H1 (cell line): ENCODE measurements around the gene YIF1A. TPM values are rescaled to one million over a fixed set of nuclear protein-coding genes. Genes with fewer than 3 reads are reported as not detected.
A peak's percentile ranks its signal among the peaks of the same experiment; 100 is the strongest.

Source experiments
- CTCF ChIA-PET: fragments of 300-600 bp; sonication (Branson Sonifier 250); formaldehyde crosslinking; loops from one replicate; lab custom pipeline; 2021; ENCODE audit not compliant: partially characterized antibody; lab: Charles Lee
- POLR2A ChIA-PET: fragments of 300-600 bp; sonication (Branson Sonifier 250); formaldehyde crosslinking; loops from one replicate; lab custom pipeline; 2021; ENCODE audit warnings: inconsistent platforms; ENCODE audit not compliant: partially characterized antibody; lab: Charles Lee
- DNase-seq, 2 experiments: peaks; one replicate each; pipeline versions ENCODE4 v3.0.0 to v3.0.0-alpha.2; 2010 to 2022; ENCODE audit warnings: low spot score in 2 of 2, low read depth in 1 of 2, mixed read lengths in 1 of 2
- FAIRE-seq: peaks from 2 replicates; lab custom pipeline; 2011; peaks lifted over from hg19 to GRCh38; lab: Jason Lieb, UNC
- H2AFZ ChIP-seq: 2 replicates; pipeline ENCODE4 v1.8.1; 2012; ENCODE audit warnings: low read length, inconsistent platforms
- H2AK5ac ChIP-seq: 2 replicates; pipeline ENCODE4 v1.6.1; 2013; ENCODE audit warnings: low read depth, low read length
- H2BK120ac ChIP-seq: replicated peaks from 2 replicates; pipeline ENCODE3; 2013; ENCODE audit warnings: low read depth, low read length, inconsistent platforms
- H2BK12ac ChIP-seq: 2 replicates; pipeline ENCODE4 v1.6.1; 2013; ENCODE audit warnings: low read depth, low read length
- H2BK15ac ChIP-seq: 2 replicates; pipeline ENCODE4 v1.6.1; 2013; ENCODE audit warnings: low read length
- H2BK20ac ChIP-seq: 2 replicates; pipeline ENCODE4 v1.6.1; 2013; ENCODE audit warnings: low read length
- H2BK5ac ChIP-seq: 2 replicates; pipeline ENCODE4 v1.6.1; 2013; ENCODE audit warnings: low read depth, low read length
- H3K14ac ChIP-seq: 2 replicates; pipeline ENCODE4 v1.6.1; 2013; ENCODE audit warnings: inconsistent platforms; ENCODE audit not compliant: insufficient read length
- H3K18ac ChIP-seq: 2 replicates; pipeline ENCODE4 v1.6.1; 2013; ENCODE audit warnings: low read length; ENCODE audit errors: extremely low read depth
- H3K23ac ChIP-seq: 2 replicates; pipeline ENCODE4 v1.6.1; 2013; ENCODE audit warnings: inconsistent platforms; ENCODE audit not compliant: insufficient read length
- H3K23me2 ChIP-seq: 2 replicates; pipeline ENCODE4 v1.6.1; 2013; ENCODE audit warnings: low read depth, low read length
- H3K27ac ChIP-seq: 2 replicates; pipeline ENCODE4 v1.6.1; 2011; ENCODE audit warnings: low read depth, low read length, inconsistent platforms
- H3K27me3 ChIP-seq, 4 experiments: replicated peaks in 1 of 4; 1 replicate in 1 of 4; 2 replicates in 3 of 4; pipeline versions ENCODE4 v1.6.1 to v1.8.1; 2011 to 2013; ENCODE audit warnings: low read length in 3 of 4, mild to moderate bottlenecking in 3 of 4, inconsistent platforms in 2 of 4, mixed read lengths in 2 of 4, moderate library complexity in 1 of 4; ENCODE audit not compliant: control insufficient read depth in 3 of 4, insufficient read depth in 3 of 4; ENCODE audit errors: extremely low read depth in 1 of 4
- H3K36me3 ChIP-seq, 4 experiments: 2 replicates each; pipeline versions ENCODE4 v1.6.1 to v1.8.1; 2011 to 2013; ENCODE audit warnings: mild to moderate bottlenecking in 4 of 4, low read length in 3 of 4, moderate library complexity in 2 of 4, control low read depth in 1 of 4, inconsistent platforms in 1 of 4; ENCODE audit not compliant: insufficient read depth in 4 of 4, control insufficient read depth in 2 of 4
- H3K4ac ChIP-seq: replicated peaks from 2 replicates; pipeline ENCODE3; 2013; ENCODE audit warnings: low read length, low read depth, mixed read lengths, inconsistent platforms; ENCODE audit not compliant: insufficient read length
- H3K4me1 ChIP-seq, 4 experiments: replicated peaks in 1 of 4; 1 replicate in 1 of 4; 2 replicates in 3 of 4; pipeline versions ENCODE4 v1.6.1 to v1.8.1; 2011 to 2013; ENCODE audit warnings: low read length in 3 of 4, inconsistent platforms in 2 of 4, mixed read lengths in 1 of 4; ENCODE audit not compliant: insufficient read depth in 4 of 4, control insufficient read depth in 3 of 4
- H3K4me2 ChIP-seq, 2 experiments: 2 replicates each; pipeline versions ENCODE4 v1.6.1 to v1.8.1; 2011 to 2013; ENCODE audit warnings: low read depth in 2 of 2, low read length in 2 of 2, control low read depth in 1 of 2, inconsistent platforms in 1 of 2, mild to moderate bottlenecking in 1 of 2; ENCODE audit not compliant: insufficient read depth in 1 of 2
- H3K4me3 ChIP-seq, 4 experiments: fragments of 200-600, 300-600 bp in 1 of 4; sonication (generic), shearing (Covaris generic), sonication (Bioruptor Twin) in 1 of 4; 2 replicates each; pipeline versions ENCODE4 v1.5.1 to v1.8.1; 2011 to 2016; ENCODE audit warnings: low read length in 4 of 4, low read depth in 3 of 4, control low read depth in 2 of 4, inconsistent platforms in 2 of 4, mild to moderate bottlenecking in 2 of 4, mixed read lengths in 1 of 4, moderate library complexity in 1 of 4; ENCODE audit not compliant: insufficient read depth in 2 of 4; ENCODE audit errors: extremely low read depth in 1 of 4
- H3K56ac ChIP-seq: replicated peaks from 2 replicates; pipeline ENCODE3; 2013; ENCODE audit warnings: low read depth, mild to moderate bottlenecking, mixed read lengths, low read length, inconsistent platforms; ENCODE audit not compliant: insufficient read length
- H3K79me1 ChIP-seq: 2 replicates; pipeline ENCODE4 v1.6.1; 2013; ENCODE audit warnings: low read depth, low read length, control low read depth
- H3K79me2 ChIP-seq, 2 experiments: 2 replicates each; pipeline versions ENCODE4 v1.6.1 to v1.8.1; 2012 to 2013; ENCODE audit warnings: low read length in 2 of 2, mild to moderate bottlenecking in 2 of 2, inconsistent platforms in 1 of 2; ENCODE audit not compliant: insufficient read depth in 2 of 2, control insufficient read depth in 1 of 2
- H3K9ac ChIP-seq, 4 experiments: replicated peaks in 1 of 4; 1 replicate in 1 of 4; 2 replicates in 3 of 4; pipeline versions ENCODE4 v1.6.1 to v1.8.1; 2011 to 2013; ENCODE audit warnings: low read depth in 3 of 4, low read length in 3 of 4, control low read depth in 2 of 4, mild to moderate bottlenecking in 2 of 4, moderate library complexity in 2 of 4, inconsistent platforms in 1 of 4; ENCODE audit errors: extremely low read depth in 1 of 4
- H3K9me3 ChIP-seq, 2 experiments: 2 replicates each; pipeline versions ENCODE4 v1.6.1 to v1.8.1; 2012 to 2013; ENCODE audit warnings: mild to moderate bottlenecking in 2 of 2, moderate library complexity in 2 of 2, control low read depth in 1 of 2, inconsistent platforms in 1 of 2, low read depth in 1 of 2, low read length in 1 of 2, mixed read lengths in 1 of 2; ENCODE audit not compliant: insufficient read depth in 2 of 2
- H4K20me1 ChIP-seq, 2 experiments: replicated peaks in 1 of 2; 2 replicates each; pipeline versions ENCODE3 to v1.8.1; 2011 to 2013; ENCODE audit warnings: inconsistent platforms in 2 of 2, low read length in 2 of 2, mild to moderate bottlenecking in 1 of 2; ENCODE audit not compliant: insufficient read depth in 2 of 2, control insufficient read depth in 1 of 2
- H4K5ac ChIP-seq: 2 replicates; pipeline ENCODE4 v1.6.1; 2013; ENCODE audit warnings: low read length, low read depth, mixed read lengths, inconsistent platforms; ENCODE audit not compliant: insufficient read length
- H4K8ac ChIP-seq: 2 replicates; pipeline ENCODE4 v1.8.0; 2013; ENCODE audit warnings: mild to moderate bottlenecking, moderate library complexity, low read length, inconsistent platforms; ENCODE audit not compliant: insufficient read depth; ENCODE audit errors: extremely low read depth
- H4K91ac ChIP-seq: replicated peaks from 2 replicates; pipeline ENCODE3; 2013; ENCODE audit warnings: low read length, mixed read lengths, inconsistent platforms; ENCODE audit not compliant: insufficient read length
- CEBPB ChIP-seq: IDR thresholded peaks from 2 replicates; pipeline ENCODE4 v1.6.1; 2012; ENCODE audit warnings: low read depth, low read length
- KDM1A ChIP-seq: fragments of 200-600, 300-600 bp; sonication (generic); IDR thresholded peaks from 2 replicates; pipeline ENCODE4 v1.7.1; 2016; ENCODE audit warnings: mild to moderate bottlenecking, low read length, borderline replicate concordance
- RBBP5 ChIP-seq: IDR thresholded peaks from 2 replicates; pipeline ENCODE4 v1.7.1; 2012; ENCODE audit warnings: low read depth, mild to moderate bottlenecking, inconsistent platforms, low read length, moderate library complexity, borderline replicate concordance
- RNF2 ChIP-seq: fragments of 200-900, 300-1000 bp; sonication (generic); IDR thresholded peaks from 2 replicates; pipeline ENCODE4 v1.7.1; 2016; ENCODE audit warnings: borderline replicate concordance, low read depth, mild to moderate bottlenecking, antibody characterized with exemption, low read length; ENCODE audit not compliant: poor library complexity, severe bottlenecking; ENCODE audit errors: missing control alignments
- SIRT6 ChIP-seq: IDR thresholded peaks from one replicate; pipeline ENCODE4 v1.7.1; 2012; ENCODE audit warnings: low read length, inconsistent platforms
- SP1 ChIP-seq: IDR thresholded peaks from 2 replicates; pipeline ENCODE4 v1.6.1; 2011; ENCODE audit warnings: low read depth, low read length
- TAF1 ChIP-seq: IDR thresholded peaks from 2 replicates; pipeline ENCODE4 v1.6.1; 2011; ENCODE audit warnings: mild to moderate bottlenecking, low read depth, low read length
- WGBS, 2 experiments: shearing (Covaris generic) in 1 of 2; methylation state at CpG; one replicate each; pipeline versions ENCODE4 v1.1.6 to v1.1.7; 2013 to 2015; ENCODE audit warnings: low lambda C conversion rate in 2 of 2, mixed read lengths in 2 of 2, inconsistent platforms in 1 of 2, low coverage in 1 of 2, missing lambda C conversion rate in 1 of 2; ENCODE audit not compliant: insufficient replicate concordance in 2 of 2, insufficient coverage in 1 of 2, insufficient read length in 1 of 2; ENCODE audit errors: extremely low coverage in 1 of 2, missing lambda C conversion rate in 1 of 2; 5-methylcytosine and 5-hydroxymethylcytosine counted together
- polyA plus RNA-seq, 7 experiments: library from polyadenylated mRNA; depleted of rRNA in 3 of 7; stranded (reverse) in 5 of 7; unstranded in 2 of 7; fragments of >200 nt in 5 of 7; fragments of 200-250 nt in 2 of 7; gene quantifications; 1 replicate in 5 of 7; 2 replicates in 1 of 7; 4 replicates in 1 of 7; pipeline versions ENCODE4 v1.2.1 to v1.2.3, GENCODE V29; 2011 to 2013; ENCODE audit warnings: missing spikeins in 2 of 7, mixed read lengths in 2 of 7
- total RNA-seq: library from RNA; stranded (reverse); fragmentation: NEBNext Ultra II Directional; extraction: Animal tissue kit (Norgen Biotek cat#: 25700); gene quantifications from 2 replicates; pipeline ENCODE4 v1.2.1, GENCODE V29; 2021

Gene YIF1A
- total and polyA plus RNA-seq, 2 of the 8 experiments (the other 6 are each of a cell fraction or from before 2014, with no cell fraction given) = 70.1 to 178 TPM

DNA sequence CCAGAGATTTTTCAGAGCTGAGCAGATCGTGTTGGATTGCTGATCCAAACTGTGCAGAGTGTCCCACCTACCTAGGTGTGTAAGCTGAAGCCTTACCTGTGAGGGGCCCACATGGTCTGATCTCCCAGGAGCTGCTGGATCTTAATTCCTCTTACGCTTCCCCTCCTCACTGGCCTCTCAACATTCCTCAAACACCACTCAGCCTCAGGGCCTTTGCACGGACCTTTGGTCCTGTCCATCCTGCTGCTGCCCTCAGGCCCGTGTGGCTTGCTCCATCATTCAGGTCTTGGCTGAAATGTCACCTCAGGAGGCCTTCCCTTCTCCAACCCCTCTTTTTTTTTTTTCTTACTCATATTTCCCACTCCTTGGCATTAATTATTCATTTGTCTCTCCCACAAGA lies 41.6 kb downstream of the YIF1A start:
- no peak overlapping the region for H3K18ac ChIP-seq
- no peak overlapping the region for H3K4me3 ChIP-seq
- H2AK5ac ChIP-seq = no peak overlapping the region
- WGBS, 2 experiments = 82% methylated on average over 4 of the region's 4 CpGs; no CpG with 5 or more reads in 1 of the 2 experiments
- H3K9me3 ChIP-seq = no peaks in the 10 kb centered on the region
- no peak overlapping the region for H2BK120ac ChIP-seq
- no peak overlapping the region for H3K9ac ChIP-seq
- H4K5ac ChIP-seq = no peak overlapping the region
- H3K36me3 ChIP-seq = no peaks in the 10 kb centered on the region
- H3K14ac ChIP-seq = no peak overlapping the region
- no peaks in the 10 kb centered on the region for H3K23me2 ChIP-seq
- no peak for DNase-seq
- H4K8ac ChIP-seq = no peak overlapping the region
- POLR2A ChIA-PET = interaction anchor here (1.0 to 1.8 kb wide), 4 partner anchors 10 to 36 kb away, joined by 3 to 5 read pairs (median 4); no protein-coding TSS in a partner anchor
- peaks cover 0 to 7% of the 10 kb centered on the region in 2 experiments for H4K20me1 ChIP-seq
- no peak for TF ChIP-seq SP1
- TF ChIP-seq TAF1 = no peak
- no peak for TF ChIP-seq RNF2
- TF ChIP-seq CEBPB = no peak
- no peak for TF ChIP-seq RBBP5
- TF ChIP-seq SIRT6 = no peak
- TF ChIP-seq KDM1A = peak; percentile 71; the same call in 1 of the 2 replicates
- TF ChIP-seq, all 59 proteins: peak for 1
- Histone ChIP-seq H3K27me3 (no peaks in the 10 kb centered on the region), H3K23ac (no peak overlapping the region), H2BK20ac (no peak overlapping the region), H2AFZ (no peak overlapping the region), H3K56ac (no peak overlapping the region), H3K4me2 (no peak overlapping the region), H2BK12ac (no peak overlapping the region), H4K91ac (no peak overlapping the region), H3K4ac (no peak overlapping the region), H2BK15ac (no peak overlapping the region), H3K27ac (no peak overlapping the region), H3K4me1 (no peaks in the 10 kb centered on the region), H2BK5ac (no peak overlapping the region), H3K79me1 (no peaks in the 10 kb centered on the region), H3K79me2 (no peaks in the 10 kb centered on the region)
- FAIRE-seq = no peak
- CTCF ChIA-PET = interaction anchor here (1.2 to 2.5 kb wide), 4 partner anchors 10 to 27 kb away, joined by 5 to 13 read pairs (median 7); no protein-coding TSS in a partner anchor
